Kidney (tissue), 14 donors: ENCODE measurements around the gene SLC45A3. TPM values are rescaled to one million over a fixed set of nuclear protein-coding genes. Genes with fewer than 3 reads are reported as not detected.

ENCODE experiments used
- DNase-seq, 5 donors: peaks; one replicate each; pipeline ENCODE4 v3.0.0-alpha.2; 2013 to 2020
- FAIRE-seq: peaks from 2 replicates; lab custom pipeline; 2012; peaks lifted over from hg19 to GRCh38; lab: Jason Lieb, UNC
- H3K27ac ChIP-seq, 2 donors: one replicate each; pipeline ENCODE4 v1.7.0; 2013; ENCODE audit warnings: low read depth in 2 of 2, low read length in 2 of 2, inconsistent platforms in 1 of 2
- H3K27me3 ChIP-seq: one replicate; pipeline ENCODE4 v1.7.1; 2013; ENCODE audit warnings: low read length, inconsistent platforms; ENCODE audit not compliant: control insufficient read depth, insufficient read depth
- H3K36me3 ChIP-seq, 3 donors: one replicate each; pipeline versions ENCODE4 v1.7.0 to v1.7.1; 2013; ENCODE audit warnings: low read length in 3 of 3, control low read depth in 1 of 3, inconsistent platforms in 1 of 3; ENCODE audit not compliant: insufficient read depth in 3 of 3, control insufficient read depth in 2 of 3
- H3K4me1 ChIP-seq, 3 donors: one replicate each; pipeline versions ENCODE4 v1.7.0 to v1.7.1; 2013; ENCODE audit warnings: low read length in 3 of 3, inconsistent platforms in 1 of 3, low read depth in 1 of 3; ENCODE audit not compliant: control insufficient read depth in 2 of 3, insufficient read depth in 2 of 3
- H3K4me3 ChIP-seq, 3 donors: one replicate each; pipeline versions ENCODE4 v1.7.0 to v1.8.1; 2013; ENCODE audit warnings: low read length in 3 of 3, control low read depth in 1 of 3, inconsistent platforms in 1 of 3
- H3K9ac ChIP-seq, 3 donors: one replicate each; pipeline versions ENCODE4 v1.7.0 to v1.7.1; 2013; ENCODE audit warnings: low read length in 3 of 3, control low read depth in 1 of 3, inconsistent platforms in 1 of 3
- H3K9me3 ChIP-seq, 3 donors: one replicate each; pipeline versions ENCODE4 v1.7.0 to v1.7.1; 2013; ENCODE audit warnings: low read length in 3 of 3, control low read depth in 1 of 3, inconsistent platforms in 1 of 3; ENCODE audit not compliant: control insufficient read depth in 2 of 3, insufficient read depth in 1 of 3
- intact Hi-C: fragments of 100-400 bp; cut with DNase I; formaldehyde crosslinking; loops from one replicate; pipeline ENCODE4 v1.11.1; 2022
- polyA plus RNA-seq: library from polyadenylated mRNA; stranded (reverse); fragments of 350-450 nt; fragmentation: Illumina TruSeq; extraction: RNeasy Lipid Tissue Mini Kit (QIAGEN cat#74804); gene quantifications from one replicate; pipeline ENCODE4 v1.2.3, GENCODE V29; 2014; ENCODE audit warnings: low read depth, low replicate concordance; ENCODE audit not compliant: insufficient read depth
- total RNA-seq: library from RNA; stranded (reverse); fragmentation: NEBNext Ultra II Directional; extraction: Animal tissue kit (Norgen Biotek cat#: 25700); gene quantifications from one replicate; pipeline ENCODE4 v1.2.1, GENCODE V29; 2021
- TF ChIP-seq, protein P1 (sequence below): IDR thresholded peaks from 3 replicates; pipeline ENCODE4 v1.5.1; 2012; ENCODE audit warnings: mild to moderate bottlenecking, moderate library complexity, borderline replicate concordance; ENCODE audit not compliant: insufficient read depth; ENCODE audit errors: extremely low read depth
- donor health status: control.
- donor health status: control.
- donor health status: control.
- donor health status: control.
- donor health status: control.
- donor health status: DM: yes; HTN: yes; CAD: no.
- donor health status: Normal renal cell carcinoma (clear cell type).

The SLC45A3 gene
- total and polyA plus RNA-seq, 2 donors from 2014 or later = 6.8 to 7.2 TPM

DNA sequence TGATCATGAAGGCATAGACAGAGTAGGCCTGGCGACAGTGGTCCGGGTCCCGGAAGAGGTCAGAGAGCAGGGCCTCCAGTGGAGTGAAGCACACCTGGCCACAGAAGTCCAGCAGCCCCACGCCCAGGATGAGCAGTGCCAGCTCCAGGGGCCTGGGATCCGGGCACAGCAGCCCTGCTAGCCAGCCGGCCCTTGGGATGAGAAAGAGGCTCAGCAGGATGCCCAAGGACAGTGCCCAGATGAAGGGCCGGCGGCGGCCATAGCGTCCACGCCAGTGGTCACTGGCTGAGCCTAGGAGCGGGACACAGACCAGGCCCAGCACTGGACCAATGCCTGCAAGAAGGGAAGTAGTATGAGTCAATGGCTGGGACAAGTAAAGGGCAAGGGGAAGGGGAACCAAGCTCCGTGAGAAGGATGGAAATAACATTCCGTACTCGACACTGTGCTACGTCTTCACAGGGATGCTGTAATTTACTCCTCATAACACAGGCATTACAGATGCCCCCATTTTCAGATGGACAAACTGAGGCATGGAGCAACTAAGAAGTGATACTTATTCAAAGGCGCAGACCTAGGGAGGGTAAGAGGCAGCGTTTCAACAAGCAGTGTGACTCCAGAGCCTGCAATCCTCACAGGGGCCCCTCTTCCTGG is 16.9 kb downstream of the SLC45A3 start:
- TF ChIP-seq, protein P1, sequence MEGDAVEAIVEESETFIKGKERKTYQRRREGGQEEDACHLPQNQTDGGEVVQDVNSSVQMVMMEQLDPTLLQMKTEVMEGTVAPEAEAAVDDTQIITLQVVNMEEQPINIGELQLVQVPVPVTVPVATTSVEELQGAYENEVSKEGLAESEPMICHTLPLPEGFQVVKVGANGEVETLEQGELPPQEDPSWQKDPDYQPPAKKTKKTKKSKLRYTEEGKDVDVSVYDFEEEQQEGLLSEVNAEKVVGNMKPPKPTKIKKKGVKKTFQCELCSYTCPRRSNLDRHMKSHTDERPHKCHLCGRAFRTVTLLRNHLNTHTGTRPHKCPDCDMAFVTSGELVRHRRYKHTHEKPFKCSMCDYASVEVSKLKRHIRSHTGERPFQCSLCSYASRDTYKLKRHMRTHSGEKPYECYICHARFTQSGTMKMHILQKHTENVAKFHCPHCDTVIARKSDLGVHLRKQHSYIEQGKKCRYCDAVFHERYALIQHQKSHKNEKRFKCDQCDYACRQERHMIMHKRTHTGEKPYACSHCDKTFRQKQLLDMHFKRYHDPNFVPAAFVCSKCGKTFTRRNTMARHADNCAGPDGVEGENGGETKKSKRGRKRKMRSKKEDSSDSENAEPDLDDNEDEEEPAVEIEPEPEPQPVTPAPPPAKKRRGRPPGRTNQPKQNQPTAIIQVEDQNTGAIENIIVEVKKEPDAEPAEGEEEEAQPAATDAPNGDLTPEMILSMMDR = no peak
- Histone ChIP-seq H3K36me3 (no peaks in the 10 kb centered on the region), H3K27ac (no peak overlapping the region), H3K9ac (no peak overlapping the region), H3K9me3 (no peaks in the 10 kb centered on the region), H3K4me1 (peaks cover 0 to 13% (median 5%) of the 10 kb centered on the region in 3 donors), H3K4me3 (no peak overlapping the region), H3K27me3 (no peaks in the 10 kb centered on the region)
- DNase-seq = peak in 1 of 5 donors; percentile 27
- no peak for FAIRE-seq
- intact Hi-C loops = loop anchor here (10.0 kb wide), 1 partner anchor 51 kb away; no protein-coding TSS in a partner anchor

DNA sequence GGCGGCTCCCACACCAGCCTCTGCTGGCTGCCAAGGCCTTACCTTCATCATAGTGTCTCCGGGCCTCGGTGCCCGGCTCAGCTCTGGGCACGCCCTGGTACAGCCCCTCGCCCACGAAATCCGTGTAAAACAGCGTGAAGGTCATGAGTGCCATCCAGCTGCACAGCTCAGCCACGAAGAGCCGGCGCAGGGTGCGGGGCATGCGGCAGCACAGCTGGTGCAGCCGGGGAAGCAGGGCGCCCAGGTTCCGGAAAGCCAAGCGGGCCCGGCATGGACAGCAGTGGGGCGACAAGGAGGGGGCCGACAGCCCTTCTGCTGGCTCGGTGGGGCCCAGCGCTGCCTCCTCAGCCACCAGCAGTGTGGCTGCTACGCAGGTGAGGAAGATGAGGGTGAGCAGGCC is 17.5 kb downstream of the SLC45A3 start:
- Histone ChIP-seq H3K4me3 (no peak overlapping the region), H3K36me3 (no peaks in the 10 kb centered on the region), H3K27ac (no peak overlapping the region), H3K27me3 (no peaks in the 10 kb centered on the region), H3K9me3 (no peaks in the 10 kb centered on the region), H3K4me1 (peaks cover 0 to 9% (median 5%) of the 10 kb centered on the region in 3 donors), H3K9ac (no peak overlapping the region)
- TF ChIP-seq, protein P1 = no peak
- FAIRE-seq (no peak), DNase-seq (no peak)
- intact Hi-C loops = loop anchor here (10.0 kb wide), 1 partner anchor 52 kb away; no protein-coding TSS in a partner anchor

DNA sequence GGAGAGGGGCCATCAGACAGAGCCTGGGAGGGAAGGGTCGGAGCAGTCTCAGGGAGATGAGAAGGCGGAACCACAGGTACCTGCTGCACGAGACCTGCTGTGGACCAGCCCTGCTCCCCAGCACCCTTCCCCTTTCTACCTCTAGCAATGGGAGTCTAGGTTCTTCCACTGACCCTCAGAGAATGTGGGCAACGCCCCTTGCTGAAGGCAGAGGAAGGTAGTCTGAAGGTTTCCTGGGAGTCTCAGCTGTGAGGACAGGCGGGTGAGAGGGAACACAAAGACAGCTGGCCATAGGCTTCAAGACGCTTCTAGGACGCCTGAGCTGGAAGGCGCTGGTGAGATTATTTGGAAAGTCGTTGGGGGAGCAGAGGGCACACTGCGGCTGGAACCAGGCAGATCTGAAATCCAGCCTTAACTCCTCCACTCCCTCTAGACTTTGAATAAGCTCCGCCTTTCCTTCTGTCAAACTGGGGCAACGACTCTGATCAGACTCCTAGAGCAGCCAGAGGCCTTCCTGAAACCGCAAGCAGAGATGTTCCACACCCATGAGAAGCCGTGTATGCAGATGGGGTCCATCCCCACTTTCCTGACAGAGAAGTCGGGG is 18.1 kb downstream of the SLC45A3 start:
- TF ChIP-seq, protein P1 = no peak
- H3K36me3 ChIP-seq = no peaks in the 10 kb centered on the region
- H3K9me3 ChIP-seq = no peaks in the 10 kb centered on the region
- H3K4me3 ChIP-seq = no peak overlapping the region
- FAIRE-seq = no peak
- no peaks in the 10 kb centered on the region for H3K27me3 ChIP-seq
- DNase-seq = no peak
- H3K9ac ChIP-seq = no peak overlapping the region
- H3K4me1 ChIP-seq = peaks cover 0 to 9% (median 5%) of the 10 kb centered on the region in 3 donors
- no peak overlapping the region for H3K27ac ChIP-seq
- intact Hi-C loops = loop anchor here (10.0 kb wide), 1 partner anchor 53 kb away; no protein-coding TSS in a partner anchor
